Measurements from ENCODE around the gene METAP2.

DNA sequence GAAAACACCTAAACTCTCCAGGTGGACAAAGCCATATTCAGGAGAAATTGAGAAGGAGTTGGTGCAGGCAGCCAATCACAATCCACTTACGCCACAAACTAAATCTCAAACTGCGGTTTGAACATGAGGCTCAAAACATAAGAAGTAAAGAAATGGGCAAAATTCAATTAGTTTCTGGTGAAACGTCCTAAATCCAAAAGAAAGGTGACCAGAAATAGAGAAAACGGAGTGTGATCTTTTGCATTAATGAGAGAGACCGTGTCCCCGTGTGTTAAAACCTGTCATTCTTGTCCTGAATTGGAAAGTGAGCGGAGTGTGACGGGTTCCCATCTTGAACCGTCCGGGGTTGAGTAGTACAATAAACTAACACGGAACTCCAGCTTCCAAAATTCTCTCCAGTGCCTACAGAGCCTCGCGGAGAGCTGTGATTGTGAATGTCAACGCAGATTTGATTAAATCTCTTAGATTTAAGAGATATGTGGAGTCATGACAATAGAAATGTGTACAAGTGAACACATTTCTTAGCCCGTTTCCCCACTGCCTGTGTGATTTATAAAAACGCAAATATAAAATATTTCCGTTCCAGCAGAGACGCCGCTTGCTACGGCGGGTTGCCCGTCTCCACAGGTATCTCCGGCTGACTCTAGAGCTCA is 595 bp upstream of the METAP2 start:
- TF ChIP-seq, protein P1, sequence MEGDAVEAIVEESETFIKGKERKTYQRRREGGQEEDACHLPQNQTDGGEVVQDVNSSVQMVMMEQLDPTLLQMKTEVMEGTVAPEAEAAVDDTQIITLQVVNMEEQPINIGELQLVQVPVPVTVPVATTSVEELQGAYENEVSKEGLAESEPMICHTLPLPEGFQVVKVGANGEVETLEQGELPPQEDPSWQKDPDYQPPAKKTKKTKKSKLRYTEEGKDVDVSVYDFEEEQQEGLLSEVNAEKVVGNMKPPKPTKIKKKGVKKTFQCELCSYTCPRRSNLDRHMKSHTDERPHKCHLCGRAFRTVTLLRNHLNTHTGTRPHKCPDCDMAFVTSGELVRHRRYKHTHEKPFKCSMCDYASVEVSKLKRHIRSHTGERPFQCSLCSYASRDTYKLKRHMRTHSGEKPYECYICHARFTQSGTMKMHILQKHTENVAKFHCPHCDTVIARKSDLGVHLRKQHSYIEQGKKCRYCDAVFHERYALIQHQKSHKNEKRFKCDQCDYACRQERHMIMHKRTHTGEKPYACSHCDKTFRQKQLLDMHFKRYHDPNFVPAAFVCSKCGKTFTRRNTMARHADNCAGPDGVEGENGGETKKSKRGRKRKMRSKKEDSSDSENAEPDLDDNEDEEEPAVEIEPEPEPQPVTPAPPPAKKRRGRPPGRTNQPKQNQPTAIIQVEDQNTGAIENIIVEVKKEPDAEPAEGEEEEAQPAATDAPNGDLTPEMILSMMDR (conservative IDR thresholded peaks at IDR 0.05 in 1 of 2, IDR thresholded peaks at IDR 0.05 in 1 of 2; ENCODE audit: extremely low read depth in 1 of 2, insufficient read depth in 1 of 2, low read depth in 1 of 2, low read length in 2 of 2) = no peak
- TF ChIP-seq EZH2 (IDR thresholded peaks at IDR 0.05; ENCODE audit: borderline replicate concordance, low read length) = no peak

Data from mammary epithelial cell (primary cell).